Activated T-helper 1 cell treated with Interleukin-2 at 50 U/mL for 16 hours (primary cell): ENCODE data around the gene KDM4B.
"Not testable (repeated sequence)": the region's sequence is repeated elsewhere in the genome, so short reads cannot be mapped to it uniquely, and the experiment has no call there.

ENCODE experiments used
- DNase-seq: peaks from one replicate; pipeline ENCODE4 v3.0.0-alpha.2; 2020; ENCODE audit warnings: low read depth

Gene KDM4B

GRCh38 chr19:5178841-5179240 is 209.9 kb downstream of the KDM4B start:
- no peak for DNase-seq

DNA sequence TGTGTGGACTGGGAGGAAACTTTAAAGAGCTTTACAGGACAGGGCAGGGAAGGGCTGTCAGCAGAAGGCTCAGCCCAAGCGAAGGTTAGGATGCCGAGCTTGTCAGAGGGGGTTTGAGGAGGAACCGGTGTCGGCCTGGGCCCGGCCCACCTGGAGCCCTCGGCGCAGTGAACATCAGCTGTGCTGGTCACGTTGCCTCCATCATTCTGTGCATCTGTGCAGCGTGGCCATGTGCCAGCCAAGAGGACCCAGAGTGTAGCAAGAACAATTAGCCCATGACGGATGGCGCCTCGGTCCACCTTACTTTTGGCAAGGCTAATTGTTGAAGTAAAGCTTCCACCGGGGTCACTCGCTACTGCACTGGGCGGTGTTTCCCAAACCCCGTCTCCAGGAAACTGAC is 210.3 kb downstream of the KDM4B start:
- DNase-seq = no peak

- DNase-seq = no peak
These were observed 212.4 kb downstream of the KDM4B start for GRCh38 chr19:5181329-5181728.

GRCh38 chr19:5182751-5183150 is 213.8 kb downstream of the KDM4B start:
- no peak for DNase-seq

- no peak for DNase-seq
These were observed 214.7 kb downstream of the KDM4B start for GRCh38 chr19:5183616-5184015.

DNA sequence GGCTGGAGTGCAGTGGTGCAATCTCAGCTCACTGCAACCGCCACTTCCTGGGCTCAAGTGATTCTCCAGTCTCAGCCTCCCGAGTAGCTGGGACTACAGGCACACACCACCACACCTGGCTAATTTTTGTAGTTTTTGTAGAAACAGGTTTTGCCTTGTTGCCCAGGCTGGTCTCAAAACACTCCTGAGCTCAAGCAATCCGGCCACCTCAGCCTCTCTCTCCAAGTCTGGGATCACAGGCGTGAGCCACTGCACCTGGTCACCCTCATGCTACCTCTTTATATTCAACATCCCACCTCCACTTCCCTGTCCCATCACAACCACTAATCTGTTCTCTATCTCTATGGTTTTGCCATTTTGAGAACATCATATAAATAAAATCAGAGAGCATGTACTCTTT is 216.0 kb downstream of the KDM4B start:
- no peak for DNase-seq

DNA sequence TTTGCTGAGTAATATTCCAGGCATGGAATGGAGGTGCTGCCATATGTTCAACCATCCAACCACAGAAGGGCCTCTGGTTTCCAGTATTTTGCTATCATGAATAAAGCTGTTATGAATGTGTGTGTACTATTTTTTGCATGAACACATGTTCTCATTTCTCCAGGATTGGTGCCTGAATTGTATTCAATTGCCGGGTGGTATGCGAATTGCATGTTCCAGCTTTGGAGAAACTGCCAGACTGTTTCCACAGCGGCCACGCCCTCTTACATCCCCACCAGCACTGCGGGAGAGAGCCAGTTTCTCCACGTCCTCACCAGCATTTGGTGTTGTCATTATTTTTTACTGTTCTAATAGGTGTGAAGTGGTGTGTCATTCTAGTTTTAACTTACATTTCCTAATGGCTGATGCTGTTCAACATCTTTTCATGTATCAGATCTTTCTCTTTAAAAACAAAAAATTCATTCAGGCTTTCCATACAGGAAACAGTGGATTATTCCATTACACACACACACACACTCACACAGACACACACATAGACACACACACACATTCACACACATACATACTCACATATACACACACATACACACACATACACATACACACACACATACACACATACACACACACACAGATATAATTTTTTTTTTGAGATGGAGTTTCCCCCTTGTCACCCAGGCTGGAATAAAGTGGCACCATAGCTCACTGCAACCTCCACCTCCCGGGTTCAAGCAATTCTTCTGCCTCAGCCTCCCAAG is 217.6 kb downstream of the KDM4B start:
- DNase-seq = no peak

- no peak for DNase-seq
These were observed 219.8 kb downstream of the KDM4B start for GRCh38 chr19:5188548-5189317.

- DNase-seq = no peak
These were observed 220.3 kb downstream of the KDM4B start for GRCh38 chr19:5189318-5189607.

GRCh38 chr19:5191091-5191490 is 222.2 kb downstream of the KDM4B start:
- DNase-seq = no peak

GRCh38 chr19:5192568-5192967 is 223.7 kb downstream of the KDM4B start:
- no peak for DNase-seq

DNA sequence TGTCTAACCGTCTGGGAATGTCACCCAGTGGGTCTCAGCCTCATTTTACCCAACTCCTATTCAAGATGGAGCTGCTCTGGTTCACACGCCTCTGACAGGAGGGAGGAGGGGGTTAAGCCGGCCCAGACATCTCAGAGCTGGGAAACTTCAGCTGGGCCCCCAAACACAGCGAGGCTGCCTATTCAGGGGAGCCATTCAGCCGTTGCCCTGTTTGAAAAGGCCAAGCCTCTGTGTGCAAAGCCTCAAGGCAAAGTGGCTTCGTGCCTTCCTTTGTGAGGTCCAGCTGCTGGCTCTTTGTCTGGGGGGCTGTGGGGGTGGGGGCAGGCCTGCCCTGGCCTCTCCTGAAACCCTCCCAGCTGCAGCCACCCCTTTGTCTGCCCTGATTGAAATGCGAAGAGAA is 224.3 kb downstream of the KDM4B start:
- no peak for DNase-seq

DNA sequence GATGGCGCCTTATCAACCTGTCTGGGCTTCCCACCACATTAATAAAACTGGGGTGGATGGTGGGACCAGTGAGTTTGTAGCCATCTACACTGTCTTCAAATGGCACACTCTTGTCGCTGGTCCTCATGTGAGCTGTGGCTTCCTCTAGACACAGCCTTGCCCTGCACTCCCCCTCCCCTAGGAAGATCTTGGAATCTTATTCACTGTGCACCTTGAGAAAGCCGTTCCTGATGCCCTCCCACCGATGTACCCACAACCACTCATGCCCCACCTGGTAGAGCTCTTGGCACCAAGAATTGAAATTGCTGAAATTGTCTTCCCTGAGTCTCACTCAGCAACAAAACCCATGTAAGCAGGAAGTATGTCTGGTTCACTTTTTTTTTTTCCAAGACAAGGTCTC is 225.7 kb downstream of the KDM4B start:
- DNase-seq = no peak

GRCh38 chr19:5195587-5195986 is 226.7 kb downstream of the KDM4B start:
- not testable (repeated sequence) for DNase-seq

GRCh38 chr19:5196832-5197231 is 227.9 kb downstream of the KDM4B start:
- DNase-seq = no peak

GRCh38 chr19:5200844-5201243 is 231.9 kb downstream of the KDM4B start:
- DNase-seq = no peak

DNA sequence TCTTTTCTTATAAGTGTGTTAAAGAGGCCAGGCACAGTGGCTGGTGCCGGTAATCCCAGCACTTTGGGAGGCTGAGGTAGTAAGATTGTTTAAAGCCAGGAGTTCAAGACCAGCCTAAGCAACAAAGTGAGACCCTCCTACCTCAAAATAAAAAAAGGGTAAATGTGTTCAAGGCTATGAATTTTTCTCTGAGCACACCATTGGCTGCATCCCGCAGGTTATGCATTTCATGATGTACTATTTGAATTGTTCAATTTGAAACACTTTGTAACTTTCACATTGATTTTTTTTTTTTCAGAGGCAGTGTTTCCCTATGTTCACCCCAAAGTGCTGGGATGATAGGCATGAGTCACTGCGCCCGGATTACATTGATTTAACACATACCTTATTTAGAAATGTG is 233.6 kb downstream of the KDM4B start:
- DNase-seq = no peak
